Keratinocyte (primary cell): Measurements from ENCODE around the gene TEFM. TPM values are rescaled to one million over a fixed set of nuclear protein-coding genes. Genes with fewer than 3 reads are reported as not detected.

ENCODE experiments used
- DNase-seq: peaks from one replicate; pipeline ENCODE4 v3.0.0-alpha.2; 2011; ENCODE audit warnings: low read depth, missing footprints, low spot score
- FAIRE-seq: peaks from 2 replicates; lab custom pipeline; 2011; peaks lifted over from hg19 to GRCh38; lab: Jason Lieb, UNC
- H2AFZ ChIP-seq: 2 replicates; pipeline ENCODE4 v1.6.0; 2012; ENCODE audit warnings: low read length, control low read depth, inconsistent platforms; ENCODE audit not compliant: control insufficient read depth
- H3K27ac ChIP-seq: 2 replicates; pipeline ENCODE4 v1.5.1; 2011; ENCODE audit warnings: low read length; ENCODE audit not compliant: control insufficient read depth, insufficient read depth
- H3K27me3 ChIP-seq: 3 replicates; pipeline ENCODE4 v1.6.0; 2011; ENCODE audit warnings: low read length; ENCODE audit not compliant: control insufficient read depth, insufficient read depth; ENCODE audit errors: extremely low read depth
- H3K36me3 ChIP-seq, 2 experiments: 2 replicates in 1 of 2; 3 replicates in 1 of 2; pipeline ENCODE4 v1.5.1; 2011; ENCODE audit warnings: low read length in 2 of 2, mild to moderate bottlenecking in 1 of 2; ENCODE audit not compliant: control insufficient read depth in 2 of 2, insufficient read depth in 2 of 2; ENCODE audit errors: extremely low read depth in 1 of 2
- H3K4me1 ChIP-seq: 3 replicates; pipeline ENCODE4 v1.5.1; 2011; ENCODE audit warnings: low read length; ENCODE audit not compliant: control insufficient read depth, insufficient read depth; ENCODE audit errors: extremely low read depth
- H3K4me2 ChIP-seq: 3 replicates; pipeline ENCODE4 v1.6.0; 2011; ENCODE audit warnings: low read depth, low read length; ENCODE audit not compliant: control insufficient read depth, insufficient read depth; ENCODE audit errors: extremely low read depth
- H3K4me3 ChIP-seq, 3 experiments: fragments of 200-600 bp in 1 of 3; sonication (generic) in 1 of 3; 2 replicates in 2 of 3; 3 replicates in 1 of 3; pipeline ENCODE4 v1.5.1; 2011 to 2016; ENCODE audit warnings: low read length in 3 of 3, mild to moderate bottlenecking in 3 of 3, control low read depth in 2 of 3, inconsistent platforms in 1 of 3, low read depth in 1 of 3, mixed read lengths in 1 of 3, mixed run types in 1 of 3, moderate library complexity in 1 of 3; ENCODE audit not compliant: control insufficient read depth in 2 of 3, insufficient read depth in 2 of 3; ENCODE audit errors: extremely low read depth in 1 of 3
- H3K79me2 ChIP-seq: 2 replicates; pipeline ENCODE4 v1.6.0; 2012; ENCODE audit warnings: low read length; ENCODE audit not compliant: control insufficient read depth, insufficient read depth
- H3K9ac ChIP-seq: 3 replicates; pipeline ENCODE4 v1.6.0; 2011; ENCODE audit warnings: low read length; ENCODE audit not compliant: control insufficient read depth, insufficient read depth; ENCODE audit errors: extremely low read depth
- H3K9me1 ChIP-seq: 3 replicates; pipeline ENCODE4 v1.6.0; 2011; ENCODE audit warnings: low read length; ENCODE audit not compliant: control insufficient read depth, insufficient read depth; ENCODE audit errors: extremely low read depth
- H3K9me3 ChIP-seq: 2 replicates; pipeline ENCODE4 v1.5.1; 2012; ENCODE audit warnings: low read depth, low read length; ENCODE audit not compliant: control insufficient read depth
- H4K20me1 ChIP-seq: 3 replicates; pipeline ENCODE4 v1.6.0; 2011; ENCODE audit warnings: low read length; ENCODE audit not compliant: control insufficient read depth, insufficient read depth; ENCODE audit errors: extremely low read depth
- EZH2 ChIP-seq: IDR thresholded peaks from one replicate; pipeline ENCODE4 v1.6.1; 2012; ENCODE audit warnings: inconsistent platforms, mild to moderate bottlenecking, low read length, moderate library complexity
- dilution Hi-C: fragments of 300-500 bp; cut with MboI; formaldehyde crosslinking; loops from one replicate; pipeline ENCODE4 v1.7.0; 2020; ENCODE audit warnings: low sequenced_read_pairs; ENCODE audit not compliant: extremely low pct_ligation_motif_present
- polyA plus RNA-seq, 5 experiments: library from polyadenylated mRNA; depleted of rRNA in 3 of 5; stranded (reverse) in 3 of 5; stranded (forward) in 1 of 5; unstranded in 1 of 5; fragments of >200 nt; gene quantifications; 1 replicate in 1 of 5; 2 replicates in 3 of 5; 3 replicates in 1 of 5; pipeline versions ENCODE4 v1.2.1 to v1.2.3, GENCODE V29; 2011 to 2012; ENCODE audit warnings: missing spikeins in 2 of 5, low read depth in 1 of 5, low replicate concordance in 1 of 5
- TF ChIP-seq, protein P1 (sequence below), 3 experiments: IDR thresholded peaks in 1 of 3; conservative IDR thresholded peaks in 1 of 3; optimal IDR thresholded peaks in 1 of 3; 2 replicates in 2 of 3; 3 replicates in 1 of 3; pipeline versions ENCODE3 to v1.5.1; 2011; ENCODE audit warnings: low read length in 3 of 3, mild to moderate bottlenecking in 3 of 3, moderate library complexity in 2 of 3, control low read depth in 1 of 3, inconsistent platforms in 1 of 3; ENCODE audit not compliant: insufficient read depth in 2 of 3; ENCODE audit errors: extremely low read depth in 1 of 3

The TEFM gene
- polyA plus RNA-seq, 1 donor (not counting 4 experiments of a cell fraction or from before 2014, with no cell fraction given): 16.9 TPM

DNA sequence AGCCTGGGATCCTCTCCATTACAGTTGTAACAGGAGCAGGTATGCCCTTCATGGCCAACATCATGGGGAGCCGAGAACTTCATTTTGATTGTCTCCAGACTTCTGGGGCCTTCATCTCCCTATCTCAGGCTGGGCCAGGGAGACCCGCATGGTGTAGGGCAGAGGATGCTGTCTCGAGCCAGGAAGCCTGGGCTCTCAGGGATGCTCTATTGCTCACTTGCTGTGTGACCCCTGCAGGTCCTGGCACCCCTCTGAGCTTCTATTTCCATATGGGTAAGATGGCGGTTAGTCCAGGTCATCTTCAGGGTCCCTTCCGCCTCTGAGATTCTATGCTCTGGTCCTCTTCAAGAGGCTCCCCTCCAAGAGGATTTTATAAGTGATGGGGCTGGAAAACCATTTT, 44.2 kb upstream of the TEFM start:
- no peaks in the 10 kb centered on the region for H4K20me1 ChIP-seq
- no peak overlapping the region for H3K4me2 ChIP-seq
- no peak overlapping the region for H3K9ac ChIP-seq
- DNase-seq (no peak), FAIRE-seq (no peak)
- TF ChIP-seq, protein P1, sequence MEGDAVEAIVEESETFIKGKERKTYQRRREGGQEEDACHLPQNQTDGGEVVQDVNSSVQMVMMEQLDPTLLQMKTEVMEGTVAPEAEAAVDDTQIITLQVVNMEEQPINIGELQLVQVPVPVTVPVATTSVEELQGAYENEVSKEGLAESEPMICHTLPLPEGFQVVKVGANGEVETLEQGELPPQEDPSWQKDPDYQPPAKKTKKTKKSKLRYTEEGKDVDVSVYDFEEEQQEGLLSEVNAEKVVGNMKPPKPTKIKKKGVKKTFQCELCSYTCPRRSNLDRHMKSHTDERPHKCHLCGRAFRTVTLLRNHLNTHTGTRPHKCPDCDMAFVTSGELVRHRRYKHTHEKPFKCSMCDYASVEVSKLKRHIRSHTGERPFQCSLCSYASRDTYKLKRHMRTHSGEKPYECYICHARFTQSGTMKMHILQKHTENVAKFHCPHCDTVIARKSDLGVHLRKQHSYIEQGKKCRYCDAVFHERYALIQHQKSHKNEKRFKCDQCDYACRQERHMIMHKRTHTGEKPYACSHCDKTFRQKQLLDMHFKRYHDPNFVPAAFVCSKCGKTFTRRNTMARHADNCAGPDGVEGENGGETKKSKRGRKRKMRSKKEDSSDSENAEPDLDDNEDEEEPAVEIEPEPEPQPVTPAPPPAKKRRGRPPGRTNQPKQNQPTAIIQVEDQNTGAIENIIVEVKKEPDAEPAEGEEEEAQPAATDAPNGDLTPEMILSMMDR (optimal IDR thresholded peaks at IDR 0.05 in 1 of 3, IDR thresholded peaks at IDR 0.05 in 1 of 3, conservative IDR thresholded peaks at IDR 0.05 in 1 of 3; ENCODE audit: extremely low read depth in 1 of 3, insufficient read depth in 2 of 3, low read length in 3 of 3): no peak
- TF ChIP-seq EZH2: no peak
- no peaks in the 10 kb centered on the region for H3K27me3 ChIP-seq
- H3K79me2 ChIP-seq: no peaks in the 10 kb centered on the region
- no peaks in the 10 kb centered on the region for H3K9me1 ChIP-seq
- H3K4me1 ChIP-seq: no peaks in the 10 kb centered on the region
- no peak overlapping the region for H3K4me3 ChIP-seq
- H3K27ac ChIP-seq: no peak overlapping the region
- no peaks in the 10 kb centered on the region for H3K36me3 ChIP-seq
- no peak overlapping the region for H2AFZ ChIP-seq
- dilution Hi-C loops: no loop called here
- no peaks in the 10 kb centered on the region for H3K9me3 ChIP-seq

DNA sequence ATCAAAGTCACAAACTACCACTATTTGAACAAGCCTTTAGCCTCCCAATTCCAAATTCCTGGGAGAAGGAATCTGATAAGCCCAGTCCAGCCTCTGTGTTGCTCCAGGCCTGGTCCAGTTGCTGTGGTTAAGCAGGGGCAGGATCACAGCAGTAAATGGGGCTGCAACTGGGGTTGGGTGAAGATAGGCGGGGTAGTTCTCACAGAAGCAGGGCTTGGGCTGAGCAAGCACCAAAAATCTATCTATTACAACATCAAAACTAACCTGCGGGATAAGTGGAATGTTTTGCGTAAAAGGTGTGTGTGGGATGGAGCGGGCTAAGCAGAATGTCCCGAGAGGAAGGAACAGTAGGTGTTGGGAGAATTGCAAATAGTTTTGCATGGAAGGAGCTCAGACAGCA, 41.8 kb upstream of the TEFM start:
- no peak for FAIRE-seq

More for the DNA sequence above, 41.8 kb upstream of the TEFM start:
- no peak for DNase-seq
- dilution Hi-C loops: no loop called here
- Histone ChIP-seq H3K27ac (no peak overlapping the region), H3K9me1 (no peaks in the 10 kb centered on the region), H3K4me2 (no peak overlapping the region), H3K79me2 (no peaks in the 10 kb centered on the region), H4K20me1 (no peaks in the 10 kb centered on the region), H3K4me1 (no peaks in the 10 kb centered on the region), H3K9me3 (no peaks in the 10 kb centered on the region), H3K27me3 (no peaks in the 10 kb centered on the region), H2AFZ (no peak overlapping the region), H3K4me3 (no peak overlapping the region), H3K9ac (no peak overlapping the region), H3K36me3 (no peaks in the 10 kb centered on the region)
- no peak for TF ChIP-seq EZH2
- TF ChIP-seq, protein P1 (optimal IDR thresholded peaks at IDR 0.05 in 1 of 3, IDR thresholded peaks at IDR 0.05 in 1 of 3, conservative IDR thresholded peaks at IDR 0.05 in 1 of 3; ENCODE audit: extremely low read depth in 1 of 3, insufficient read depth in 2 of 3, low read length in 3 of 3): no peak
